GM18909 (cell line): Measurements from ENCODE around the gene PPIE.

ENCODE experiments used
- ATAC-seq: cut with Tn5 transposase; IDR thresholded peaks from one replicate; pipeline ENCODE4 v1.9.1; 2021; ENCODE audit warnings: mild to moderate bottlenecking; ENCODE audit not compliant: unreplicated experiment, poor library complexity

The PPIE gene

GRCh38 chr1:39798859-39799769, 60.4 kb downstream of the PPIE start:
- peak; percentile 96 for ATAC-seq

GRCh38 chr1:39799770-39800470, 61.2 kb downstream of the PPIE start:
- peak; percentile 47 for ATAC-seq

GRCh38 chr1:39800471-39800835, 61.8 kb downstream of the PPIE start:
- ATAC-seq, result no peak

- ATAC-seq, result no peak
Observed at GRCh38 chr1:39802496-39803260, 64.0 kb downstream of the PPIE start.

- no peak for ATAC-seq
Observed at GRCh38 chr1:39805385-39805784, 66.7 kb downstream of the PPIE start.

- ATAC-seq, result no peak
Observed at GRCh38 chr1:39808784-39809517, 70.3 kb downstream of the PPIE start.

GRCh38 chr1:39812913-39813312, 74.2 kb downstream of the PPIE start:
- no peak for ATAC-seq
